22Rv1 (cell line): ENCODE results near the gene NPB.
A peak's percentile ranks its signal among the peaks of the same experiment; 100 is the strongest.

ENCODE experiments used
- H3K27ac ChIP-seq: fragments of 450-650 bp; 2 replicates; pipeline ENCODE4 v1.5.1; 2017
- CTCF ChIP-seq: fragments of 450-650 bp; IDR thresholded peaks from 2 replicates; pipeline ENCODE4 v1.5.1; 2017; ENCODE audit warnings: mild to moderate bottlenecking
- ZFX ChIP-seq: fragments of 450-650 bp; IDR thresholded peaks from 2 replicates; pipeline ENCODE4 v1.6.1; 2017; ENCODE audit warnings: antibody characterized with exemption, borderline replicate concordance

The NPB gene

GRCh38 chr17:81931557-81932332, 29.7 kb downstream of the NPB start:
- H3K27ac ChIP-seq: 0 out of 2 replicates have a peak overlapping the region, but pooled peaks have one; percentile 7
- TF ChIP-seq ZFX (no peak), CTCF (no peak)

- no peak for TF ChIP-seq ZFX
- TF ChIP-seq CTCF: no peak
Measured at GRCh38 chr17:81932333-81932983, 30.4 kb downstream of the NPB start.

GRCh38 chr17:81933178-81933699, 31.2 kb downstream of the NPB start:
- no peak for TF ChIP-seq ZFX
- TF ChIP-seq CTCF: no peak

More at GRCh38 chr17:81932333-81932983, 30.4 kb downstream of the NPB start:
- 0 out of 2 replicates have a peak overlapping the region, but pooled peaks have one; percentile 7 for H3K27ac ChIP-seq

GRCh38 chr17:81934098-81934757, 32.2 kb downstream of the NPB start:
- H3K27ac ChIP-seq: no peak overlapping the region
- TF ChIP-seq CTCF (no peak), ZFX (no peak)

More at GRCh38 chr17:81933178-81933699, 31.2 kb downstream of the NPB start:
- H3K27ac ChIP-seq: no peak overlapping the region

- TF ChIP-seq CTCF: no peak
- TF ChIP-seq ZFX: no peak
- no peak overlapping the region for H3K27ac ChIP-seq
Measured at GRCh38 chr17:81934850-81935708, 33.0 kb downstream of the NPB start.

- no peak for TF ChIP-seq ZFX
- TF ChIP-seq CTCF: no peak
- H3K27ac ChIP-seq: peak overlapping the region; percentile 74
Measured at GRCh38 chr17:81935709-81936084, 33.7 kb downstream of the NPB start.
